B cell (primary cell): ENCODE measurements around the gene IKZF3. TPM values are rescaled to one million over a fixed set of nuclear protein-coding genes. Genes with fewer than 3 reads are reported as not detected.
A peak's percentile ranks its signal among the peaks of the same experiment; 100 is the strongest.

ENCODE experiments used
- ATAC-seq: fragments of 200-7000 bp; cut with Tn5 transposase; one replicate; pipeline ENCODE4 v1.10.0; 2021; ENCODE audit warnings: low read depth, mild to moderate bottlenecking, moderate number of reproducible peaks, moderate library complexity
- CTCF ChIA-PET: fragments of 350-600 bp; sonication (Branson Sonifier 250); formaldehyde crosslinking; loops from one replicate; lab custom pipeline; 2021; ENCODE audit warnings: antibody characterized with exemption, inconsistent platforms; lab: Charles Lee
- POLR2A ChIA-PET: fragments of 350-600 bp; sonication (Branson Sonifier 250); formaldehyde crosslinking; loops from one replicate; lab custom pipeline; 2021; ENCODE audit warnings: antibody characterized with exemption; lab: Charles Lee
- DNase-seq: peaks from one replicate; pipeline ENCODE4 v3.0.0; 2013
- H2AFZ ChIP-seq: 2 replicates; pipeline ENCODE4 v1.6.1; 2012; ENCODE audit warnings: mild to moderate bottlenecking, low read depth, low read length; ENCODE audit not compliant: insufficient read depth, poor library complexity, severe bottlenecking
- H3K27ac ChIP-seq, 2 donors: 1 replicate in 1 of 2; 2 replicates in 1 of 2; pipeline ENCODE4 v1.5.1; 2012 to 2013; ENCODE audit warnings: low read length in 2 of 2, mild to moderate bottlenecking in 2 of 2, moderate library complexity in 1 of 2
- H3K27me3 ChIP-seq, 4 experiments: fragments of 200-600 bp in 1 of 4; sonication (generic) in 1 of 4; replicated peaks in 1 of 4; 1 replicate in 2 of 4; 2 replicates in 2 of 4; pipeline versions ENCODE4 v1.6.1 to v1.7.0; 2013 to 2016; ENCODE audit warnings: low read length in 3 of 4, mild to moderate bottlenecking in 2 of 4, mixed read lengths in 1 of 4, moderate library complexity in 1 of 4; ENCODE audit not compliant: insufficient read depth in 4 of 4, control insufficient read depth in 3 of 4; ENCODE audit errors: control extremely low read depth in 1 of 4
- H3K36me3 ChIP-seq, 2 experiments: replicated peaks in 1 of 2; 1 replicate in 1 of 2; 2 replicates in 1 of 2; pipeline versions ENCODE4 v1.6.1 to v1.7.1; 2013; ENCODE audit warnings: low read length in 1 of 2; ENCODE audit not compliant: insufficient read depth in 2 of 2, control insufficient read depth in 1 of 2; ENCODE audit errors: control extremely low read depth in 1 of 2, extremely low read depth in 1 of 2
- H3K4me1 ChIP-seq, 2 donors: fragments of 200-600 bp in 1 of 2; sonication (generic) in 1 of 2; 1 replicate in 1 of 2; 2 replicates in 1 of 2; pipeline versions ENCODE4 v1.5.1 to v1.6.1; 2013 to 2017; ENCODE audit warnings: low read length in 2 of 2; ENCODE audit not compliant: control insufficient read depth in 2 of 2, insufficient read depth in 2 of 2
- H3K4me2 ChIP-seq: replicated peaks from 2 replicates; pipeline ENCODE3; 2012; ENCODE audit warnings: mild to moderate bottlenecking, low read depth, low read length; ENCODE audit not compliant: poor library complexity, severe bottlenecking
- H3K4me3 ChIP-seq, 5 experiments: fragments of 200-600 bp in 1 of 5; sonication (generic) in 1 of 5; 1 replicate in 3 of 5; 2 replicates in 2 of 5; pipeline versions ENCODE4 v1.5.1 to v1.7.0; 2011 to 2016; ENCODE audit warnings: low read length in 4 of 5, mild to moderate bottlenecking in 4 of 5, low read depth in 2 of 5, control low read depth in 1 of 5, moderate library complexity in 1 of 5; ENCODE audit not compliant: insufficient read depth in 1 of 5; ENCODE audit errors: control extremely low read depth in 1 of 5, extremely low read depth in 1 of 5
- H3K79me2 ChIP-seq: fragments of 200-600 bp; sonication (generic); one replicate; pipeline ENCODE4 v1.6.0; 2016; ENCODE audit warnings: low read length; ENCODE audit not compliant: control insufficient read depth, insufficient read depth
- H3K9ac ChIP-seq: fragments of 200-600 bp; sonication (generic); 2 replicates; pipeline ENCODE4 v1.6.1; 2017; ENCODE audit warnings: mild to moderate bottlenecking, low read length, moderate library complexity
- H3K9me3 ChIP-seq, 3 donors: one replicate each; pipeline versions ENCODE4 v1.6.1 to v1.7.1; 2013; ENCODE audit warnings: low read length in 2 of 3; ENCODE audit not compliant: control insufficient read depth in 2 of 3, insufficient read depth in 1 of 3; ENCODE audit errors: control extremely low read depth in 1 of 3
- H4K20me1 ChIP-seq: 2 replicates; pipeline ENCODE4 v1.6.0; 2012; ENCODE audit warnings: mild to moderate bottlenecking, low read length; ENCODE audit not compliant: insufficient read depth, control insufficient read depth, poor library complexity, severe bottlenecking
- H3K27ac Mint-ChIP-seq: one replicate; pipeline ENCODE4 v1.8.0; 2021; ENCODE audit warnings: mixed read lengths
- H3K27me3 Mint-ChIP-seq: one replicate; pipeline ENCODE4 v1.8.0; 2021; ENCODE audit warnings: mixed read lengths
- H3K4me1 Mint-ChIP-seq: one replicate; pipeline ENCODE4 v1.8.0; 2021; ENCODE audit warnings: mixed read lengths
- H3K4me3 Mint-ChIP-seq: one replicate; pipeline ENCODE4 v1.8.0; 2021; ENCODE audit warnings: mixed read lengths
- H3K9me3 Mint-ChIP-seq: one replicate; pipeline ENCODE4 v1.8.0; 2022; ENCODE audit warnings: mixed read lengths; ENCODE audit not compliant: insufficient read depth
- CTCF ChIP-seq: fragments of 200-600 bp; IDR thresholded peaks from one replicate; pipeline ENCODE4 v1.8.0; 2022; ENCODE audit warnings: antibody characterized with exemption, mild to moderate bottlenecking
- EZH2 ChIP-seq: IDR thresholded peaks from 2 replicates; pipeline ENCODE4 v1.6.1; 2012; ENCODE audit warnings: borderline replicate concordance, low read depth, mild to moderate bottlenecking, moderate library complexity, low read length; ENCODE audit not compliant: insufficient read depth, poor library complexity, severe bottlenecking
- WGBS: methylation state at CpG from one replicate; pipeline ENCODE4 v1.1.5; 2013; ENCODE audit warnings: missing lambda C conversion rate; ENCODE audit not compliant: insufficient coverage; 5-methylcytosine and 5-hydroxymethylcytosine counted together
- intact Hi-C: fragments of 100-400 bp; cut with micrococcal nuclease; formaldehyde crosslinking; loops from one replicate; pipeline ENCODE4 v1.10.0; 2022
- polyA plus RNA-seq: library from polyadenylated mRNA; depleted of rRNA; stranded (reverse); fragments of >200 nt; gene quantifications from 2 replicates; pipeline ENCODE4 v1.2.3, GENCODE V29; 2012
- total RNA-seq, 2 donors: library from RNA; stranded (reverse); fragments of 120-200 nt in 1 of 2; gene quantifications; 1 replicate in 1 of 2; 2 replicates in 1 of 2; pipeline versions ENCODE4 v1.2.3 to v1.2.4, GENCODE V29; 2013 to 2022

Gene IKZF3
- total and polyA plus RNA-seq, 2 donors (not counting 1 experiment from before 2014, with no cell fraction given) = 63.0 to 178 TPM

GRCh38 chr17:39828443-39828842 lies 35.7 kb downstream of the IKZF3 start:
- intact Hi-C loops = no loop called here
- ChIA-PET POLR2A (no interaction called here), CTCF (interaction anchor here (1.1 kb wide), 1 partner anchor 48 kb away, joined by 3 read pairs; no protein-coding TSS in a partner anchor)
- Histone ChIP-seq H3K9ac (no peak overlapping the region), H3K9me3 (peaks cover 4 to 18% (median 17%) of the 10 kb centered on the region in 3 donors), H3K27me3 (no peaks in the 10 kb centered on the region), H3K4me2 (no peak overlapping the region), H2AFZ (no peak overlapping the region), H3K4me3 (no peak overlapping the region), H4K20me1 (peaks cover 24% of the 10 kb centered on the region), H3K4me1 (peaks cover 0 to 2% of the 10 kb centered on the region in 2 donors), H3K79me2 (peaks cover 98% of the 10 kb centered on the region), H3K36me3 (peaks cover 29 to 90% of the 10 kb centered on the region in 2 experiments), H3K27ac (peak overlapping the region in 1 of 2 donors; percentile 52)
- H3K9me3 Mint-ChIP-seq = peaks cover 4% of the 10 kb centered on the region
- 94% methylated on average over 2 of the region's 4 CpGs for WGBS
- peaks cover 24% of the 10 kb centered on the region for H3K4me1 Mint-ChIP-seq
- TF ChIP-seq EZH2 = no peak
- TF ChIP-seq CTCF = no peak
- ATAC-seq (no peak), DNase-seq (no peak)
- H3K4me3 Mint-ChIP-seq = no peak overlapping the region
- H3K27ac Mint-ChIP-seq = peak overlapping the region; percentile 64
- no peaks in the 10 kb centered on the region for H3K27me3 Mint-ChIP-seq

- Histone ChIP-seq H4K20me1 (peaks cover 28% of the 10 kb centered on the region), H3K79me2 (peaks cover 99% of the 10 kb centered on the region), H3K27me3 (no peaks in the 10 kb centered on the region), H3K36me3 (peaks cover 34 to 94% of the 10 kb centered on the region in 2 experiments), H3K4me1 (peaks cover 17 to 23% of the 10 kb centered on the region in 2 donors), H2AFZ (no peak overlapping the region), H3K27ac (peak overlapping the region in 1 of 2 donors; percentile 34), H3K4me2 (no peak overlapping the region), H3K4me3 (no peak overlapping the region), H3K9ac (no peak overlapping the region), H3K9me3 (peaks cover 6 to 28% (median 24%) of the 10 kb centered on the region in 3 donors)
- ATAC-seq = no peak
- no peak for TF ChIP-seq EZH2
- TF ChIP-seq CTCF = no peak
- no peaks in the 10 kb centered on the region for H3K27me3 Mint-ChIP-seq
- peaks cover 27% of the 10 kb centered on the region for H3K4me1 Mint-ChIP-seq
- H3K27ac Mint-ChIP-seq = peak overlapping the region; percentile 74
- CTCF ChIA-PET = interaction anchor here (0.6 to 1.0 kb wide), 3 partner anchors 13 to 650 kb away, joined by 3 read pairs; no protein-coding TSS in a partner anchor
- 100% methylated on average over 2 of the region's 2 CpGs for WGBS
- DNase-seq = no peak
- H3K4me3 Mint-ChIP-seq = no peak overlapping the region
- POLR2A ChIA-PET = no interaction called here
- H3K9me3 Mint-ChIP-seq = peaks cover 7% of the 10 kb centered on the region
- intact Hi-C loops = no loop called here
These were observed 37.8 kb downstream of the IKZF3 start for GRCh38 chr17:39826334-39826733.
